ENCODE measurements around the gene IGSF3.

- TF ChIP-seq CTCF (conservative IDR thresholded peaks at IDR 0.05 in 1 of 2, IDR thresholded peaks at IDR 0.05 in 1 of 2; ENCODE audit: low read depth in 1 of 2, low read length in 2 of 2) (no peak), EZH2 (IDR thresholded peaks at IDR 0.05; ENCODE audit: low read length, missing control alignments) (no peak)
Measured at GRCh38 chr1:116573431-116574095, 94.0 kb downstream of the IGSF3 start.
